Breast epithelium (tissue), 3 donors: ENCODE measurements around the gene ABCA4.

ENCODE experiments used
- CTCF ChIP-seq, 3 donors: fragments of 450-650 bp; IDR thresholded peaks; one replicate each; pipeline ENCODE4 v1.5.1; 2016 to 2017; ENCODE audit warnings: antibody characterized with exemption in 3 of 3, mild to moderate bottlenecking in 3 of 3, moderate library complexity in 3 of 3
- POLR2A ChIP-seq: fragments of 450-650 bp; IDR thresholded peaks from one replicate; pipeline ENCODE4 v1.6.1; 2016; ENCODE audit warnings: antibody characterized with exemption, mild to moderate bottlenecking, moderate library complexity

- TF ChIP-seq CTCF (IDR thresholded peaks at IDR 0.05) (no peak), POLR2A (no peak)
Observed at GRCh38 chr1:94014087-94014486, 106.9 kb downstream of the ABCA4 start.
